Erythroblast (primary cell): Measurements from ENCODE around the gene GABBR1.

Source experiments
- GATA1 ChIP-seq: IDR thresholded peaks from 2 replicates; pipeline ENCODE4 v1.6.1; 2011; ENCODE audit warnings: low read depth, mild to moderate bottlenecking, control low read depth, low read length, moderate library complexity
- POLR2A ChIP-seq: IDR thresholded peaks from 2 replicates; pipeline ENCODE4 v1.6.1; 2011; ENCODE audit warnings: mild to moderate bottlenecking, low read length

GRCh38 chr6:29593199-29593855 lies 39.7 kb downstream of the GABBR1 start:
- TF ChIP-seq POLR2A (no peak), GATA1 (no peak)
